Endodermal cell (in vitro differentiated cells): ENCODE measurements around the gene LTB4R2. TPM values are rescaled to one million over a fixed set of nuclear protein-coding genes. Genes with fewer than 3 reads are reported as not detected.

ENCODE experiments used
- DNase-seq: peaks from one replicate; pipeline ENCODE4 v3.0.0-alpha.2; 2017
- H3K27ac ChIP-seq: 2 replicates; pipeline ENCODE4 v1.5.1; 2013; ENCODE audit warnings: mild to moderate bottlenecking, low read depth, low read length, moderate library complexity
- H3K27me3 ChIP-seq: 2 replicates; pipeline ENCODE4 v1.6.1; 2013; ENCODE audit warnings: mild to moderate bottlenecking, low read length, moderate library complexity; ENCODE audit not compliant: insufficient read depth, control insufficient read depth, poor library complexity, severe bottlenecking
- H3K36me3 ChIP-seq: 2 replicates; pipeline ENCODE4 v1.7.0; 2013; ENCODE audit warnings: mild to moderate bottlenecking, low read length, moderate library complexity; ENCODE audit not compliant: control insufficient read depth, insufficient read depth
- H3K4me1 ChIP-seq: one replicate; pipeline ENCODE4 v1.7.0; 2013; ENCODE audit warnings: low read length; ENCODE audit not compliant: control insufficient read depth, insufficient read depth
- H3K4me3 ChIP-seq: 2 replicates; pipeline ENCODE4 v1.5.1; 2013; ENCODE audit warnings: mild to moderate bottlenecking, low read length, moderate library complexity
- H3K9ac ChIP-seq: 2 replicates; pipeline ENCODE4 v1.6.1; 2013; ENCODE audit warnings: mild to moderate bottlenecking, low read length, moderate library complexity; ENCODE audit not compliant: poor library complexity, severe bottlenecking; ENCODE audit errors: extremely low read depth
- H3K9me3 ChIP-seq: 2 replicates; pipeline ENCODE4 v1.6.1; 2013; ENCODE audit warnings: mild to moderate bottlenecking, low read length, moderate library complexity; ENCODE audit not compliant: control insufficient read depth
- H3K27ac Mint-ChIP-seq: 2 replicates; pipeline ENCODE4 v1.8.0; 2020; ENCODE audit warnings: mixed read lengths
- H3K27me3 Mint-ChIP-seq: 2 replicates; pipeline ENCODE4 v1.8.0; 2021; ENCODE audit warnings: mild to moderate bottlenecking, mixed read lengths; ENCODE audit not compliant: insufficient read depth
- H3K36me3 Mint-ChIP-seq: 2 replicates; pipeline ENCODE4 v1.8.0; 2020; ENCODE audit warnings: low read depth, mixed read lengths
- H3K4me1 Mint-ChIP-seq: 2 replicates; pipeline ENCODE4 v1.8.0; 2020; ENCODE audit warnings: mixed read lengths
- H3K4me3 Mint-ChIP-seq: 2 replicates; pipeline ENCODE4 v1.8.0; 2020; ENCODE audit warnings: mild to moderate bottlenecking, moderate library complexity, mixed read lengths
- H3K9me3 Mint-ChIP-seq: 2 replicates; pipeline ENCODE4 v1.8.0; 2020; ENCODE audit warnings: mild to moderate bottlenecking, mixed read lengths
- WGBS, 2 experiments: methylation state at CpG; one replicate each; pipeline versions ENCODE4 v1.1.5 to v1.1.7; 2013; ENCODE audit warnings: missing lambda C conversion rate in 2 of 2, mixed read lengths in 1 of 2; ENCODE audit not compliant: insufficient coverage in 1 of 2, insufficient read length in 1 of 2; 5-methylcytosine and 5-hydroxymethylcytosine counted together
- total RNA-seq, 2 donors: library from RNA; stranded (reverse); fragmentation: NEBNext Ultra II Directional in 1 of 2; extraction: Animal tissue kit (Norgen Biotek cat#: 25700) in 1 of 2; gene quantifications; 2 replicates in 1 of 2; 3 replicates in 1 of 2; pipeline ENCODE4 v1.2.1, GENCODE V29; 2021
- TF ChIP-seq, protein P1 (sequence below): fragments of 200-600 bp; sonication (generic); conservative IDR thresholded peaks from 2 replicates; pipeline ENCODE4 v1.5.0; 2021; ENCODE audit warnings: antibody characterized with exemption, mild to moderate bottlenecking

LTB4R2 gene
- total RNA-seq, 2 donors from 2014 or later, result 7.4 to 9.5 TPM

DNA sequence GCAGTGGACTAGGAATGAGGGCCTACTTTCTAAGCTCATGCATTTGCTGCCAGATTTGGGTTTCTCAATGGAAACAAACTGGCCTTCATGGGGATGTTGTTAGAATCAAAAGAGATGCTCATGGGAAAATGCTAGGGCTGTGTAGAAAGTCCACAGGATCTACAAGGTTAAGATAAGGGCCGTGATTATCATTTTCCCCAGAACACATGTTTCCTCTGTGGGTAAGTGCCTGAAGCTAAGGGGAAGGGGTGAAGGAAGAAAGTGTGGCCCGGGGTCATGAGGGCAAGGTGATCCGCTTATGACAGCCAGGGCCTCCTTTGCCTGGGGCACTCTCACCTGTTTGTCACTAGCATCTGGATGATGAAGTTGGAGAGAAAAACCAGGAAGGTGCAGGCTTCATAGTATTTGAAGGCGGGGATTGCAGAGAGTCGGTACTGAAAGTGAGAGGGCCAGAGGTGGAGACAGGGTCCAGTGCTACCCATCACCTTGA lies 15.1 kb downstream of the LTB4R2 start:
- Histone ChIP-seq H3K4me3 (no peak overlapping the region), H3K27me3 (peaks cover 13% of the 10 kb centered on the region), H3K9ac (no peak overlapping the region), H3K36me3 (no peaks in the 10 kb centered on the region), H3K4me1 (no peaks in the 10 kb centered on the region), H3K9me3 (no peaks in the 10 kb centered on the region), H3K27ac (no peak overlapping the region)
- 90 to 92% methylated on average over 2 to 5 of the region's 5 CpGs for WGBS, 2 experiments
- DNase-seq, result no peak
- H3K4me1 Mint-ChIP-seq, result peaks cover 2% of the 10 kb centered on the region
- H3K27me3 Mint-ChIP-seq, result peaks cover 66% of the 10 kb centered on the region
- no peak overlapping the region for H3K4me3 Mint-ChIP-seq
- H3K9me3 Mint-ChIP-seq, result no peaks in the 10 kb centered on the region
- no peak overlapping the region for H3K27ac Mint-ChIP-seq
- H3K36me3 Mint-ChIP-seq, result no peaks in the 10 kb centered on the region
- TF ChIP-seq, protein P1, sequence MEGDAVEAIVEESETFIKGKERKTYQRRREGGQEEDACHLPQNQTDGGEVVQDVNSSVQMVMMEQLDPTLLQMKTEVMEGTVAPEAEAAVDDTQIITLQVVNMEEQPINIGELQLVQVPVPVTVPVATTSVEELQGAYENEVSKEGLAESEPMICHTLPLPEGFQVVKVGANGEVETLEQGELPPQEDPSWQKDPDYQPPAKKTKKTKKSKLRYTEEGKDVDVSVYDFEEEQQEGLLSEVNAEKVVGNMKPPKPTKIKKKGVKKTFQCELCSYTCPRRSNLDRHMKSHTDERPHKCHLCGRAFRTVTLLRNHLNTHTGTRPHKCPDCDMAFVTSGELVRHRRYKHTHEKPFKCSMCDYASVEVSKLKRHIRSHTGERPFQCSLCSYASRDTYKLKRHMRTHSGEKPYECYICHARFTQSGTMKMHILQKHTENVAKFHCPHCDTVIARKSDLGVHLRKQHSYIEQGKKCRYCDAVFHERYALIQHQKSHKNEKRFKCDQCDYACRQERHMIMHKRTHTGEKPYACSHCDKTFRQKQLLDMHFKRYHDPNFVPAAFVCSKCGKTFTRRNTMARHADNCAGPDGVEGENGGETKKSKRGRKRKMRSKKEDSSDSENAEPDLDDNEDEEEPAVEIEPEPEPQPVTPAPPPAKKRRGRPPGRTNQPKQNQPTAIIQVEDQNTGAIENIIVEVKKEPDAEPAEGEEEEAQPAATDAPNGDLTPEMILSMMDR, result no peak

DNA sequence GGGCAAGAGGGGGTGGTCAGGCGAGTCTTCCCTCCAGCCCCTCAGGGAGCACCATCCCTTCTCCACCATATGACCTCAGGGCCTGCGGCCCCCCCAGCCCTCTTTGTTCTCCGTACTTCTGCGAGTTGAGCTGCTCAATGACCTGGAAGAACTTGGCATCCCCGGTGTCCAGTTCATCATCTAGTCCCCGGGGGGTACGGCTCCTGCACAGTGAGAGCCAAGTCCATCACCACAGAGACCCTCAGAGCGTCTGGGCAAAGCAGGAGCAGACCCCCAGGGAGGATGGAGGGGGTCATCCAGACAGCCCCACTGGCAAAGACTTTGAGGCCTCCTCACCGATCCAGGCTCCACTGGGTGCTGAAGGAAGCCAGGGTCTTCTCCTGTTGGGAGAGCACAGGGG lies 16.0 kb downstream of the LTB4R2 start:
- WGBS, 2 experiments, result 81 to 91% methylated on average over 6 to 9 of the region's 9 CpGs
- Mint-ChIP-seq H3K9me3 (no peaks in the 10 kb centered on the region), H3K36me3 (no peaks in the 10 kb centered on the region), H3K4me3 (no peak overlapping the region), H3K4me1 (peaks cover 2% of the 10 kb centered on the region), H3K27me3 (peaks cover 71% of the 10 kb centered on the region), H3K27ac (no peak overlapping the region)
- Histone ChIP-seq H3K27me3 (peaks cover 20% of the 10 kb centered on the region), H3K9me3 (no peaks in the 10 kb centered on the region), H3K4me1 (no peaks in the 10 kb centered on the region), H3K4me3 (no peak overlapping the region), H3K36me3 (no peaks in the 10 kb centered on the region), H3K9ac (no peak overlapping the region), H3K27ac (no peak overlapping the region)
- TF ChIP-seq, protein P1, result no peak
- no peak for DNase-seq

DNA sequence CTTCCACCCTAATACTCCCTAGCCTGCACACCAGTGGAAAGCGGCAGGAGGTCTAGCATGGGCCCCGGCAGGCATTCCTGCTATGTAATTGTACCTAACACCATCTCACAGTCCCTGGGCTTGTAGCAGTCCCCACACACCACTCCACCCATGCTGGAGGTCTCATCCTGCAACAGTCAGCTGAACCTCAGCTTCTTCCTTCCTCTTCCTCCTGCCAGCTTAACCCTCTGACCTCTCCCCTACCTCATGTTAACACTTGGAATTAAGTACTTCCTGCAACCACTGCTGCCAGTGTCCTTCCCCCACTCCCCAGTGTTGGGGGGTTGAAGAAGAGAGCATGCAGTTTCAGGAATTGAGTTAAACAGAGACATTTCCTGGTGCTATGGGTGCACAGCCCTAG lies 17.4 kb downstream of the LTB4R2 start:
- no peak for DNase-seq
- TF ChIP-seq, protein P1, result no peak
- Histone ChIP-seq H3K4me3 (no peak overlapping the region), H3K27ac (no peak overlapping the region), H3K9ac (no peak overlapping the region), H3K36me3 (no peaks in the 10 kb centered on the region), H3K9me3 (no peaks in the 10 kb centered on the region), H3K4me1 (no peaks in the 10 kb centered on the region), H3K27me3 (peaks cover 33% of the 10 kb centered on the region)
- Mint-ChIP-seq H3K36me3 (no peaks in the 10 kb centered on the region), H3K4me1 (peaks cover 4% of the 10 kb centered on the region), H3K9me3 (no peaks in the 10 kb centered on the region), H3K4me3 (no peak overlapping the region), H3K27ac (no peak overlapping the region), H3K27me3 (peaks cover 78% of the 10 kb centered on the region)
- WGBS, 2 experiments, result 91 to 100% methylated on average over 2 of the region's 2 CpGs
